CD14-positive monocyte (primary cell): Measurements from ENCODE around the gene AKAP12. TPM values are rescaled to one million over a fixed set of nuclear protein-coding genes. Genes with fewer than 3 reads are reported as not detected.
A peak's percentile ranks its signal among the peaks of the same experiment; 100 is the strongest.

Experiments used
- DNase-seq, 3 donors: peaks; one replicate each; pipeline ENCODE4 v3.0.0-alpha.2; 2011 to 2022
- H2AFZ ChIP-seq: 2 replicates; pipeline ENCODE4 v1.6.0; 2012; ENCODE audit warnings: mild to moderate bottlenecking, low read depth, low read length, inconsistent platforms; ENCODE audit not compliant: insufficient read depth, poor library complexity, severe bottlenecking
- H3K27ac ChIP-seq, 2 donors: 1 replicate in 1 of 2; 2 replicates in 1 of 2; pipeline ENCODE4 v1.5.1; 2012 to 2013; ENCODE audit warnings: low read length in 2 of 2, control low read depth in 1 of 2, inconsistent platforms in 1 of 2, low read depth in 1 of 2, mild to moderate bottlenecking in 1 of 2
- H3K27me3 ChIP-seq, 2 donors: one replicate each; pipeline versions ENCODE4 v1.6.0 to v1.6.1; 2011 to 2013; ENCODE audit warnings: low read length in 2 of 2; ENCODE audit not compliant: control insufficient read depth in 2 of 2, insufficient read depth in 2 of 2
- H3K36me3 ChIP-seq, 2 donors: replicated peaks in 1 of 2; 1 replicate in 1 of 2; 2 replicates in 1 of 2; pipeline versions ENCODE4 v1.5.1 to v1.6.1; 2012 to 2013; ENCODE audit warnings: low read length in 2 of 2, control low read depth in 1 of 2, inconsistent platforms in 1 of 2, mild to moderate bottlenecking in 1 of 2; ENCODE audit not compliant: insufficient read depth in 2 of 2, control insufficient read depth in 1 of 2
- H3K4me1 ChIP-seq, 2 donors: 1 replicate in 1 of 2; 2 replicates in 1 of 2; pipeline versions ENCODE4 v1.5.1 to v1.6.1; 2012 to 2013; ENCODE audit warnings: low read length in 2 of 2, control low read depth in 1 of 2, inconsistent platforms in 1 of 2, mild to moderate bottlenecking in 1 of 2, moderate library complexity in 1 of 2; ENCODE audit not compliant: insufficient read depth in 2 of 2, control insufficient read depth in 1 of 2
- H3K4me2 ChIP-seq: replicated peaks from 2 replicates; pipeline ENCODE3; 2012; ENCODE audit warnings: low read length, moderate library complexity, mild to moderate bottlenecking; ENCODE audit not compliant: poor library complexity, severe bottlenecking; ENCODE audit errors: extremely low read depth
- H3K4me3 ChIP-seq, 3 experiments: fragments of 200-600 bp in 1 of 3; sonication (generic) in 1 of 3; replicated peaks in 1 of 3; 1 replicate in 2 of 3; 2 replicates in 1 of 3; pipeline ENCODE4 v1.5.1; 2011 to 2013; ENCODE audit warnings: low read length in 3 of 3, mild to moderate bottlenecking in 3 of 3, control low read depth in 2 of 3, low read depth in 2 of 3, inconsistent platforms in 1 of 3, moderate library complexity in 1 of 3
- H3K79me2 ChIP-seq: 2 replicates; pipeline ENCODE4 v1.6.0; 2012; ENCODE audit warnings: mild to moderate bottlenecking, control low read depth, inconsistent platforms, low read length, moderate library complexity; ENCODE audit not compliant: insufficient read depth
- H3K9ac ChIP-seq: 2 replicates; pipeline ENCODE4 v1.6.0; 2017; ENCODE audit warnings: low read length, mild to moderate bottlenecking; ENCODE audit not compliant: insufficient read depth, poor library complexity, severe bottlenecking
- H3K9me3 ChIP-seq, 2 donors: replicated peaks in 1 of 2; 1 replicate in 1 of 2; 2 replicates in 1 of 2; pipeline versions ENCODE4 v1.5.1 to v1.6.1; 2012 to 2013; ENCODE audit warnings: low read length in 2 of 2, control low read depth in 1 of 2; ENCODE audit not compliant: control insufficient read depth in 1 of 2, insufficient read depth in 1 of 2
- H4K20me1 ChIP-seq: 2 replicates; pipeline ENCODE4 v1.6.0; 2012; ENCODE audit warnings: mild to moderate bottlenecking, low read length, control low read depth, moderate library complexity; ENCODE audit not compliant: insufficient read depth
- H3K27ac Mint-ChIP-seq, 7 donors: one replicate each; pipeline ENCODE4 v1.8.0; 2020; ENCODE audit warnings: mild to moderate bottlenecking in 7 of 7, mixed read lengths in 7 of 7, moderate library complexity in 6 of 7, inconsistent platforms in 2 of 7
- H3K27me3 Mint-ChIP-seq, 3 donors: one replicate each; pipeline ENCODE4 v1.8.0; 2021 to 2022; ENCODE audit warnings: low read depth in 3 of 3, mild to moderate bottlenecking in 3 of 3, mixed read lengths in 3 of 3, moderate library complexity in 3 of 3, inconsistent platforms in 1 of 3
- H3K36me3 Mint-ChIP-seq, 2 donors: one replicate each; pipeline ENCODE4 v1.8.0; 2020; ENCODE audit warnings: mixed read lengths in 2 of 2, inconsistent platforms in 1 of 2, mild to moderate bottlenecking in 1 of 2
- H3K4me1 Mint-ChIP-seq: one replicate; pipeline ENCODE4 v1.8.0; 2020; ENCODE audit warnings: mild to moderate bottlenecking, mixed read lengths
- H3K4me3 Mint-ChIP-seq, 2 donors: one replicate each; pipeline ENCODE4 v1.8.0; 2020; ENCODE audit warnings: mild to moderate bottlenecking in 2 of 2, mixed read lengths in 2 of 2, moderate library complexity in 1 of 2
- H3K9me3 Mint-ChIP-seq, 7 donors: one replicate each; pipeline ENCODE4 v1.8.0; 2020 to 2022; ENCODE audit warnings: mixed read lengths in 7 of 7, mild to moderate bottlenecking in 6 of 7, moderate library complexity in 6 of 7, inconsistent platforms in 2 of 7
- WGBS: methylation state at CpG from one replicate; pipeline ENCODE4 v1.1.5; 2013; ENCODE audit warnings: missing lambda C conversion rate; ENCODE audit not compliant: insufficient coverage; 5-methylcytosine and 5-hydroxymethylcytosine counted together
- intact Hi-C, 2 donors: fragments of 100-400 bp; cut with micrococcal nuclease; formaldehyde crosslinking; loops; one replicate each; pipeline versions ENCODE4 v1.15.0 to v1.15.1; 2023
- polyA plus RNA-seq, 3 donors: library from polyadenylated mRNA; depleted of rRNA in 1 of 3; unstranded in 2 of 3; stranded (reverse) in 1 of 3; fragments of 300-500 nt in 2 of 3; fragments of >200 nt in 1 of 3; fragmentation: Illumina TruSeq in 2 of 3; gene quantifications; 1 replicate in 2 of 3; 2 replicates in 1 of 3; pipeline ENCODE4 v1.2.3, GENCODE V29; 2012 to 2021
- TF ChIP-seq, protein P1 (sequence below): fragments of 200-600 bp; IDR thresholded peaks from one replicate; pipeline ENCODE4 v1.8.0; 2022; ENCODE audit warnings: antibody characterized with exemption, mild to moderate bottlenecking

AKAP12 gene
- polyA plus RNA-seq, 3 donors = 0.01 TPM; not detected in 2

DNA sequence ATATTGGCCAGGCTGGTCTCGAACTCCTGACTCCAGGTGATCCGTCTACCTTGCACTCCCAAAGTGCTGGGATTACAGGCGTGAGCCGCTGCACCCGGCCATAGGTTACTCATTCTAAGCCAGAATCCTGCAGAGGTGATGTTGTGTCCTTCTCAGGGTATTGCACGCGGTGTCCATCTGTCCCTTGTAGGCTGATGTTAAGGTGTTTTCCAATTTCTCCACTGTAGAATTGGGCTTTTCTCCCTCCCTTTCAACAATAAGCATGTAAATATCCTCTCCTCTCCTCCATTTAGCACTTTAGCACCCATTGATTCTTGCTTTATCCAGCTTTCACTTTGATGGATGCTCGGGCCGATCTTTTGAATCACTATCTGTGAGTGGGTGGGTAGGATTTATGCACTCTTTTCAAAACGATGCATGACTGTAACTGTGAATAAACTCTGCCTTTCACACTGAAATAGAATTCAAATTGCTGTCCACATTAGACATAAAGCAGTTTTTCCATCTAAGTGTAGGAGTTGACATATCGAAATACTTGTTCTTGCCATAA lies 99.0 kb downstream of the AKAP12 start:
- Histone ChIP-seq H3K36me3 (no peaks in the 10 kb centered on the region), H3K9ac (no peak overlapping the region), H3K27me3 (no peaks in the 10 kb centered on the region), H2AFZ (no peak overlapping the region), H3K27ac (no peak overlapping the region), H3K9me3 (no peaks in the 10 kb centered on the region), H3K79me2 (no peaks in the 10 kb centered on the region), H3K4me3 (no peak overlapping the region), H3K4me2 (no peak overlapping the region), H4K20me1 (no peaks in the 10 kb centered on the region), H3K4me1 (no peaks in the 10 kb centered on the region)
- Mint-ChIP-seq H3K27me3 (peaks cover 0 to 12% (median 7%) of the 10 kb centered on the region in 3 donors), H3K4me3 (no peak overlapping the region), H3K36me3 (no peaks in the 10 kb centered on the region), H3K9me3 (peaks cover 0 to 4% (median 0%) of the 10 kb centered on the region in 7 donors), H3K4me1 (no peaks in the 10 kb centered on the region), H3K27ac (no peak overlapping the region)
- intact Hi-C loops = loop anchor here in 1 of 2 donors (5.0 kb wide), 1 partner anchor 446 kb away; no protein-coding TSS in a partner anchor
- WGBS = 100% methylated on average over 3 of the region's 11 CpGs
- TF ChIP-seq, protein P1, sequence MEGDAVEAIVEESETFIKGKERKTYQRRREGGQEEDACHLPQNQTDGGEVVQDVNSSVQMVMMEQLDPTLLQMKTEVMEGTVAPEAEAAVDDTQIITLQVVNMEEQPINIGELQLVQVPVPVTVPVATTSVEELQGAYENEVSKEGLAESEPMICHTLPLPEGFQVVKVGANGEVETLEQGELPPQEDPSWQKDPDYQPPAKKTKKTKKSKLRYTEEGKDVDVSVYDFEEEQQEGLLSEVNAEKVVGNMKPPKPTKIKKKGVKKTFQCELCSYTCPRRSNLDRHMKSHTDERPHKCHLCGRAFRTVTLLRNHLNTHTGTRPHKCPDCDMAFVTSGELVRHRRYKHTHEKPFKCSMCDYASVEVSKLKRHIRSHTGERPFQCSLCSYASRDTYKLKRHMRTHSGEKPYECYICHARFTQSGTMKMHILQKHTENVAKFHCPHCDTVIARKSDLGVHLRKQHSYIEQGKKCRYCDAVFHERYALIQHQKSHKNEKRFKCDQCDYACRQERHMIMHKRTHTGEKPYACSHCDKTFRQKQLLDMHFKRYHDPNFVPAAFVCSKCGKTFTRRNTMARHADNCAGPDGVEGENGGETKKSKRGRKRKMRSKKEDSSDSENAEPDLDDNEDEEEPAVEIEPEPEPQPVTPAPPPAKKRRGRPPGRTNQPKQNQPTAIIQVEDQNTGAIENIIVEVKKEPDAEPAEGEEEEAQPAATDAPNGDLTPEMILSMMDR = no peak
- DNase-seq = no peak

DNA sequence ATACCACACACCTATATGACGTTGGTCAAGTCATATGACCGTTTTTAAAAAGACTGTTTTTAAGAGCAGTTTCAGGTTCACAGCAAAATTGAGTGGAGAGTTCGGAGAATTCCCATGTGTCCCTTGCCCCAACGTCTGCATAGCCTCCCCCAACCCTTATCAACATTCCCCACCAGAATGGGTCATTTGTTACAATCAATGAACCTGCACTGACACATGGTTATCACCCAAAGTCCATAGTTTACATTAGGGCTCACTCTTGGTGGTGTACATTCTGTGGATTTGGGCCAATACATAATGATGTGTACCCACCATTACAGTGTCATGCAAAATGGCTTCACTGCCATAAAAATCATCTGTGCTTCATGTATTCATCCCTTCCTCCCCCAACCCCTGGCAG lies 99.6 kb downstream of the AKAP12 start:
- Mint-ChIP-seq H3K4me3 (no peak overlapping the region), H3K36me3 (no peaks in the 10 kb centered on the region), H3K9me3 (peaks cover 0 to 4% (median 0%) of the 10 kb centered on the region in 7 donors), H3K4me1 (no peaks in the 10 kb centered on the region), H3K27me3 (peaks cover 0 to 10% (median 4%) of the 10 kb centered on the region in 3 donors), H3K27ac (peak overlapping the region in 1 of 7 donors; percentile 53)
- Histone ChIP-seq H3K9ac (no peak overlapping the region), H3K4me3 (no peak overlapping the region), H3K4me2 (no peak overlapping the region), H4K20me1 (no peaks in the 10 kb centered on the region), H3K27ac (no peak overlapping the region), H2AFZ (no peak overlapping the region), H3K36me3 (no peaks in the 10 kb centered on the region), H3K79me2 (no peaks in the 10 kb centered on the region), H3K4me1 (no peaks in the 10 kb centered on the region), H3K27me3 (no peaks in the 10 kb centered on the region), H3K9me3 (no peaks in the 10 kb centered on the region)
- DNase-seq = no peak
- 94% methylated on average over 2 of the region's 4 CpGs for WGBS
- TF ChIP-seq, protein P1 = no peak
- intact Hi-C loops = loop anchor here in 1 of 2 donors (5.0 kb wide), 1 partner anchor 447 kb away; no protein-coding TSS in a partner anchor
